ENCODE results near the gene PRMT1. TPM values are rescaled to one million over a fixed set of nuclear protein-coding genes. Genes with fewer than 3 reads are reported as not detected.

Gene PRMT1
- total RNA-seq, 2 experiments from 2014 or later: 380 to 394 TPM

GRCh38 chr19:49727217-49728030, 50.4 kb downstream of the PRMT1 start:
- intact Hi-C loops (cut with micrococcal nuclease): no loop called here
- Mint-ChIP-seq H3K36me3 (ENCODE audit: low read depth) (peaks cover 5% of the 10 kb centered on the region), H3K27me3 (ENCODE audit: low read depth) (no peaks in the 10 kb centered on the region), H3K4me3 (no peak overlapping the region), H3K9me3 (no peaks in the 10 kb centered on the region), H3K27ac (no peak overlapping the region), H3K4me1 (ENCODE audit: low read depth) (no peaks in the 10 kb centered on the region)
- DNase-seq: no peak
- CTCF ChIA-PET: no interaction called here

- CTCF ChIA-PET: interaction anchor here (1.4 kb wide), 1 partner anchor 12 kb away, joined by 4 read pairs; no protein-coding TSS in a partner anchor
- no peaks in the 10 kb centered on the region for H3K4me1 Mint-ChIP-seq (ENCODE audit: low read depth)
- H3K4me3 Mint-ChIP-seq: no peak overlapping the region
- H3K9me3 Mint-ChIP-seq: no peaks in the 10 kb centered on the region
- intact Hi-C loops (cut with micrococcal nuclease): no loop called here
- H3K27me3 Mint-ChIP-seq (ENCODE audit: low read depth): no peaks in the 10 kb centered on the region
- no peak for DNase-seq
- H3K27ac Mint-ChIP-seq: no peak overlapping the region
- H3K36me3 Mint-ChIP-seq (ENCODE audit: low read depth): no peaks in the 10 kb centered on the region
Observed at GRCh38 chr19:49730166-49730565, 53.1 kb downstream of the PRMT1 start.

Small RNA genes lying within 50 kb of the gene (microRNA-seq; reads per million reads assigned to microRNA genes)
- 2.7 reads per million for gene MIR5088 (ENCODE audit: borderline microRNAs expressed, borderline replicate concordance)

Other genes starting within 250 kb of the PRMT1 start
- gene SLC17A7, start 235.7 kb upstream of the PRMT1 start, total RNA-seq: under 1 TPM; 0.12 TPM
- 10 to 100 TPM; 80.7 to 84.4 TPM for gene PIH1D1, start 225.5 kb upstream of the PRMT1 start, total RNA-seq
- 10 to 100 TPM; 43.4 to 46.8 TPM for gene ALDH16A1, start 224.0 kb upstream of the PRMT1 start, total RNA-seq
- gene FLT3LG, start 203.1 kb upstream of the PRMT1 start, total RNA-seq: 10 to 100 TPM; 23.9 to 28.4 TPM
- gene RPL13A, start 189.7 kb upstream of the PRMT1 start, total RNA-seq: 1,000 to 10,000 TPM; 4,441 to 4,607 TPM
- gene RPS11, start 180.8 kb upstream of the PRMT1 start, total RNA-seq: 1,000 to 10,000 TPM; 3,906 to 3,945 TPM
- gene FCGRT, start 164.6 kb upstream of the PRMT1 start, total RNA-seq: 10 to 100 TPM; 15.7 to 17.1 TPM
- gene RCN3, start 149.3 kb upstream of the PRMT1 start, total RNA-seq: 1 to 10 TPM; 6.7 to 7.2 TPM
- gene NOSIP, start 96.7 kb upstream of the PRMT1 start, total RNA-seq: 10 to 100 TPM; 76.4 to 77.4 TPM
- under 1 TPM; 0.52 TPM for gene PRRG2, start 96.0 kb upstream of the PRMT1 start, total RNA-seq
- 10 to 100 TPM; 16.4 to 16.9 TPM for gene PRR12, start 86.1 kb upstream of the PRMT1 start, total RNA-seq
- gene RRAS, start 37.1 kb upstream of the PRMT1 start, total RNA-seq: 1 to 10 TPM; 7.2 to 7.8 TPM
- 10 to 100 TPM; 39.9 to 41.9 TPM for gene SCAF1, start 35.1 kb upstream of the PRMT1 start, total RNA-seq
- 10 to 100 TPM; 85.2 to 97.8 TPM for gene IRF3, start 11.4 kb upstream of the PRMT1 start, total RNA-seq
- 10 to 100 TPM; 70.5 to 75.6 TPM for gene BCL2L12, start 11.3 kb upstream of the PRMT1 start, total RNA-seq
- 1 to 10 TPM; 1.4 to 1.8 TPM for gene ADM5, start 12.3 kb downstream of the PRMT1 start, total RNA-seq
- gene CPT1C, start 13.8 kb downstream of the PRMT1 start, total RNA-seq: under 1 TPM; 0.32 to 0.48 TPM
- gene TSKS, start 86.0 kb downstream of the PRMT1 start, total RNA-seq: under 1 TPM; 0.57 to 0.72 TPM
- gene AP2A1, start 89.7 kb downstream of the PRMT1 start, total RNA-seq: 10 to 100 TPM; 87.7 to 88.3 TPM
- 10 to 100 TPM; 14.5 to 14.9 TPM for gene FUZ, start 136.0 kb downstream of the PRMT1 start, total RNA-seq
- gene MED25, start 141.0 kb downstream of the PRMT1 start, total RNA-seq: 10 to 100 TPM; 32.4 to 39.2 TPM
- 10 to 100 TPM; 66.0 to 68.0 TPM for gene PTOV1, start 173.9 kb downstream of the PRMT1 start, total RNA-seq
- 10 to 100 TPM; 64.4 to 65.9 TPM for gene PNKP, start 190.3 kb downstream of the PRMT1 start, total RNA-seq
- 10 to 100 TPM; 13.3 to 14.2 TPM for gene AKT1S1, start 200.1 kb downstream of the PRMT1 start, total RNA-seq
- 10 to 100 TPM; 29.8 to 32.4 TPM for gene TBC1D17, start 200.4 kb downstream of the PRMT1 start, total RNA-seq
- 1 to 10 TPM; 7.2 to 7.5 TPM for gene IL4I1, start 219.6 kb downstream of the PRMT1 start, total RNA-seq